Stimulated activated CD4-positive, alpha-beta T cell treated with anti-CD3 and anti-CD28 coated beads, Interleukin-1b, Interleukin-23, amount 100 ng/mL, for 24 hours (primary cell): ENCODE data around the gene RLN3.

Experiments used
- DNase-seq, 4 experiments: peaks; one replicate each; pipeline ENCODE4 v3.0.0-alpha.2; 2020; ENCODE audit warnings: low read depth in 4 of 4, low spot score in 1 of 4

Gene RLN3

GRCh38 chr19:14073925-14074838 lies 46.2 kb downstream of the RLN3 start:
- DNase-seq: no peak

- no peak for DNase-seq
These were observed 50.5 kb downstream of the RLN3 start for GRCh38 chr19:14078411-14078810.
